Measurements from ENCODE around the gene IFT20. TPM values are rescaled to one million over a fixed set of nuclear protein-coding genes. Genes with fewer than 3 reads are reported as not detected.

IFT20 gene
- total and polyA plus RNA-seq, 9 of the 15 experiments (the other 6 are each of a cell fraction or from before 2014, with no cell fraction given), result 11.2 to 38.6 (median 20.1) TPM

GRCh38 chr17:28364665-28365363 lies 29.5 kb upstream of the IFT20 start, which contains the start of gene SEBOX (continued):
- no peak for TF ChIP-seq ZMIZ1 (IDR thresholded peaks at IDR 0.05; ENCODE audit: low read depth in 2 of 2, low read length in 2 of 2)
- no peak for TF ChIP-seq NR3C1 (CRISPR knock-in tag; IDR thresholded peaks at IDR 0.05)
- TF ChIP-seq ARID2 (IDR thresholded peaks at IDR 0.05), result no peak
- TF ChIP-seq ZNF551 (CRISPR knock-in tag; IDR thresholded peaks at IDR 0.05), result no peak
- TF ChIP-seq POLR2A (conservative IDR thresholded peaks at IDR 0.05), result 0 out of 2 replicates have a peak, but pooled peaks have one; percentile 21
- no peak for TF ChIP-seq RBM22 (IDR thresholded peaks at IDR 0.05; ENCODE audit: low read depth, low read length, poor library complexity, severe bottlenecking)
- TF ChIP-seq ZNF431 (CRISPR knock-in tag; IDR thresholded peaks at IDR 0.05), result no peak
- no peak for TF ChIP-seq THAP7 (CRISPR knock-in tag; IDR thresholded peaks at IDR 0.05)

Data from K562 (cell line).